NCI-H345 treated with DMSO at 0.1 percent for 48 hours (cell line): ENCODE results near the gene MSL3B.

ENCODE experiments used
- DNase-seq: peaks from one replicate; lab custom pipeline; 2025; ENCODE audit not compliant: unreplicated experiment; lab: John Stamatoyannopoulos, UW

The MSL3B gene

DNA sequence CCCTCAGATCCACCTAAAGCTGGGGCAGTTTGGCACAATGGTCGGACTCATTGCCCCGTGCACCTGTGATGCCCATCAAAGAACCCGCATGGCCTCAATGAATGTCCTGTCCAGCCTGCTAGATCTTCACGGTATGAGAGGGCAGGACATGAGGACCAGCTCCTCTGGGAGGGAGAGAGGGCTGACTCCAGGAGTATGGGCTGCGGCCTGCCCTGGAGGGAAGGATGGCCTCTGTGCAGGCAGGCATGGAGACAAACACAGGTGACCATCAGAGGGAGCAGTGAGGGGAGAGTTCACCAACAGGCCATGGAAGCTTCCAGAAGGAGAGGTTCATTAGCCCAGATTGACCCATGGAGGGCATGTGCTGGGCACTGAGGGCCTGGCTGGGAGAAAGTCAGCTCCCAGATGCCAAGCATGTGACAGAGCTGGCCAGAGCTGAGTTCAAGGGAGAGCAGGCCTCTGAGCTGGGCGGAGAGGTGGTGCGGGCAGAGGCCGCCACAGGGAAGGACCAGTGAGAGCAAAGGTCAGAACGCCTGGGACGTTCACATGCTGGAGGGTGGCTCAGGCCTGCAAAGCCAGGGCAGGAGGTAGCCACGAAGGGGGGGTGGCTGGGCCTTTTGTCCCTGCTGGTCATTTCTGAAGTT, 50.1 kb downstream of the MSL3B start:
- DNase-seq = no peak

DNA sequence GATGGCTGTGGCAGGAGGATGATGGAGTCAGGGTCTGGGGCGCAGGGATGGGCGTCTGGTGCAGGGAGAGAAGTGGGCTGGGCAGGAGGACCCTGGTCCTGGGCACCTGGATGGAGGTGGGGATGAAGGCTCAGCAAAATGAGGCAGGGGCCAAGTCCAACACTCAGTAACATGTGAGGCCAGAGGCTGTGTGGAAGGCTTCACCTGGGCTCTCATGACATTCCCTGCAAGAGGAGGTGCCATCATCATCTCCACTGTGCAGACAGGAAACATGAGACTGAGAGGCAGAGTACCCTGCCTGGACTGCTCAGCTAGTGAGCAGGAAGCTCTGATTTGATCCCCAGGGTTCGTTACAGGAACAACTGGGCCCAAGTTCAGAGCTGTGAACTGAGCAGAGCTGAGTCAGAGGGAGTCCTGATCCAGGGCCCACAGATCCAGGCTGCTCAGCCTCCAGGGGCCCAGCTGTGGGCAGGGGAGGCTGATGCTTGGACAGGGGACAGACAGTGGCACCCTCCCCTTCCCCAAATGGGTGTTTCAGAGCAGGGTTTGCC, 50.8 kb downstream of the MSL3B start:
- DNase-seq = no peak

DNA sequence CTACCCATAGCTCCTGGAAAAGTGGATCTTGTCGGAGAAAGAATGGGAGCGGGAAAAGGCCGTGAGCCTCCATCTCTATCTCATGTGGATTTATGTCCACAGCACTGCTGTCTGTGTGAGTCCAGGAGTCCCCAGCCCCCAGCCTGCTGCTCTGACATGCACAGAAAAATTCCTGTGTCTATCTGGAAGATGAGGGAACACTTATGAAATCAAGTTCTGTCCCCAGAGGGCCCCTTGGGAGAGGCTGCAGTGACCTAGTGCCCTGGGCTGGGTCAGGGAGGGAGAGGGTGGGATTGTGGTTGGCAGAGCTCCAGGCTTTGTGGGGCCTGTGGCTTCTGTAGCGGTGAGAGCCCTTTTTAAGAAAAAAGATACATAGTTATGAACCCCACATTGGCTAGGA, 51.4 kb downstream of the MSL3B start:
- no peak for DNase-seq

DNA sequence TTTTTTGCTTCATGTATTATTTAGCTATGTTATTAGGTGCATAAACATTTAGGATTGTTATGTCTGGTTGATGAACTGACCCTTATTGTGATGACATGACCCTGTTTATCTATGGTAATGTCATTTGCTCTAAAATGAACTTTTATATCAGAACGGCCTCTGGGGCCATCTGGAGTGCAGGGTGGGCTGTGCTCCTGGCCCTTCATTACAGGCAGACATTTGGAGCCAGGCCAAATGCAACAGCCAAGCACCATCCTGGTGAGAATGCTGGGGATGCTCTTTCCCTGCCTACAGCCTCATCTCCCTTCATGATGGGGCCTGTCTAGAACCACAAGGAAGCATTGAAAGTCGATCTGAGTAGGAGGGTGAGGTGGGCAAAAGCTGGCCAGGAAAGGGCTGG, 51.9 kb downstream of the MSL3B start:
- no peak for DNase-seq

DNA sequence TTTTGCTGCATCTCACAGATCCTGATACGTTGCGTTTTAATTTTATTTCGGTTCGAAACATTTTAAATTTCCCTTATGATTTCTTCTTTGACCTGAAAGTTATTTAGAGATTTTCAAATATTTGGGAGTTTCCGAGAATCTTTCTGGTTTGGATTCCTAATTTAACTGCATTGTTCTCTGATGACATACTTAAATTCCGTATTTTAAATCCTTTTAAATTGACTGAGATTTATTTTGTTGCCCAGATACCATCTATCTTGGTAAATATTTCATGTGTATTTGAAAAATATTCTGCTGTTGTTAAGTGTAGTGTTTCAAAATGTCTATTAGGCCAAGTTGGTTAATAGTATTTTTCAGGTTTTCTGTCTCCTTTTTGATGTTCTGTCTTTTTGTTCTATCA, 52.3 kb downstream of the MSL3B start:
- no peak for DNase-seq
